WTC11 (cell line): ENCODE measurements around the gene MEOX2. TPM values are rescaled to one million over a fixed set of nuclear protein-coding genes. Genes with fewer than 3 reads are reported as not detected.

ENCODE experiments used
- ATAC-seq: fragments of 200-7000 bp; cut with Tn5 transposase; 2 replicates; pipeline ENCODE4 v1.10.0; 2021; ENCODE audit warnings: mild to moderate bottlenecking, moderate library complexity
- CTCF ChIA-PET: fragments of 300-600 bp; sonication (Branson Sonifier 250); formaldehyde crosslinking; loops from one replicate; lab custom pipeline; 2021; ENCODE audit warnings: antibody characterized with exemption; lab: Charles Lee
- POLR2A ChIA-PET: fragments of 350-600 bp; sonication (Branson Sonifier 250); formaldehyde crosslinking; loops from one replicate; lab custom pipeline; 2021; ENCODE audit warnings: antibody characterized with exemption; lab: Charles Lee
- DNase-seq: peaks from one replicate; pipeline ENCODE4 v3.0.0; 2021; ENCODE audit warnings: low spot score
- H3K27ac Mint-ChIP-seq: 2 replicates; pipeline ENCODE4 v1.8.0; 2021; ENCODE audit warnings: mixed read lengths
- H3K27me3 Mint-ChIP-seq: 2 replicates; pipeline ENCODE4 v1.8.0; 2021; ENCODE audit warnings: low read depth, mild to moderate bottlenecking, moderate library complexity, mixed read lengths
- H3K36me3 Mint-ChIP-seq: 2 replicates; pipeline ENCODE4 v1.8.0; 2021; ENCODE audit warnings: mixed read lengths
- H3K4me1 Mint-ChIP-seq: 2 replicates; pipeline ENCODE4 v1.8.0; 2022; ENCODE audit warnings: mixed read lengths
- H3K4me3 Mint-ChIP-seq: 2 replicates; pipeline ENCODE4 v1.8.0; 2021; ENCODE audit warnings: mild to moderate bottlenecking, moderate library complexity, mixed read lengths
- H3K9me3 Mint-ChIP-seq: 2 replicates; pipeline ENCODE4 v1.8.0; 2021; ENCODE audit warnings: mixed read lengths
- AFF4 ChIP-seq: sonication (generic); formaldehyde crosslinking; IDR thresholded peaks from 2 replicates; pipeline ENCODE4 v1.8.1; 2023; ENCODE audit warnings: mild to moderate bottlenecking, missing genetic modification reagents, borderline replicate concordance
- ATF1 ChIP-seq: sonication (generic); formaldehyde crosslinking; IDR thresholded peaks from 2 replicates; pipeline ENCODE4 v1.8.1; 2023; ENCODE audit warnings: mild to moderate bottlenecking, moderate library complexity, missing genetic modification reagents
- ESRRA ChIP-seq: sonication (generic); formaldehyde crosslinking; IDR thresholded peaks from 2 replicates; pipeline ENCODE4 v1.8.1; 2022; ENCODE audit warnings: mild to moderate bottlenecking, missing genetic modification reagents, borderline replicate concordance
- ETV6 ChIP-seq: sonication (generic); formaldehyde crosslinking; IDR thresholded peaks from 2 replicates; pipeline ENCODE4 v1.8.1; 2022; ENCODE audit warnings: mild to moderate bottlenecking, missing genetic modification reagents
- FOXK1 ChIP-seq: sonication (generic); formaldehyde crosslinking; IDR thresholded peaks from 2 replicates; pipeline ENCODE4 v1.8.0; 2022; ENCODE audit warnings: mild to moderate bottlenecking, moderate library complexity, missing genetic modification reagents
- JUN ChIP-seq: sonication (generic); formaldehyde crosslinking; IDR thresholded peaks from 2 replicates; pipeline ENCODE4 v1.8.0; 2023; ENCODE audit warnings: mild to moderate bottlenecking, missing genetic modification reagents
- OVOL2 ChIP-seq: fragments of 250-450 bp; sonication (Bioruptor Pico); IDR thresholded peaks from 2 replicates; pipeline ENCODE4 v1.9.0; 2021; ENCODE audit warnings: mild to moderate bottlenecking, borderline replicate concordance
- RORB ChIP-seq: fragments of 250-450 bp; sonication (Bioruptor Pico); IDR thresholded peaks from 2 replicates; pipeline ENCODE4 v1.9.0; 2021; ENCODE audit warnings: mild to moderate bottlenecking
- TEAD1 ChIP-seq: sonication (generic); formaldehyde crosslinking; IDR thresholded peaks from 2 replicates; pipeline ENCODE4 v1.8.0; 2022; ENCODE audit warnings: mild to moderate bottlenecking, missing genetic modification reagents
- ZNF263 ChIP-seq: sonication (generic); formaldehyde crosslinking; IDR thresholded peaks from 2 replicates; pipeline ENCODE4 v1.8.1; 2022; ENCODE audit warnings: low read depth, mild to moderate bottlenecking, moderate library complexity, missing genetic modification reagents
- ZNF317 ChIP-seq: sonication (generic); formaldehyde crosslinking; IDR thresholded peaks from 2 replicates; pipeline ENCODE4 v1.8.1; 2023; ENCODE audit warnings: low read depth, mild to moderate bottlenecking, moderate library complexity, missing genetic modification reagents, borderline replicate concordance
- total RNA-seq: library from RNA; stranded (reverse); gene quantifications from 3 replicates; pipeline ENCODE4 v1.2.3, GENCODE V29; 2021
- TF ChIP-seq, protein P1 (sequence below): sonication (generic); formaldehyde crosslinking; IDR thresholded peaks from 2 replicates; pipeline ENCODE4 v1.8.0; 2022; ENCODE audit warnings: mild to moderate bottlenecking, missing genetic modification reagents
- TF ChIP-seq, protein P2 (sequence below): sonication (generic); formaldehyde crosslinking; IDR thresholded peaks from 2 replicates; pipeline ENCODE4 v1.8.0; 2022; ENCODE audit warnings: mild to moderate bottlenecking, missing genetic modification reagents
- TF ChIP-seq, protein P3 (sequence below): sonication (generic); formaldehyde crosslinking; IDR thresholded peaks from 2 replicates; pipeline ENCODE4 v1.8.1; 2023; ENCODE audit warnings: mild to moderate bottlenecking, missing genetic modification reagents
- TF ChIP-seq, protein P4 (sequence below): sonication (generic); formaldehyde crosslinking; conservative IDR thresholded peaks from 2 replicates; pipeline ENCODE4 v1.8.1; 2023; ENCODE audit warnings: mild to moderate bottlenecking, low read depth, missing genetic modification reagents, moderate library complexity

Gene MEOX2
- total RNA-seq, 1 experiment from 2014 or later, result 0.07 TPM

- no peak for TF ChIP-seq JUN (CRISPR knock-in tag)
- TF ChIP-seq, all 79 proteins: peak for 0
These were observed 1.8 kb upstream of the MEOX2 start (continued) for GRCh38 chr7:15688279-15688626.

- Mint-ChIP-seq H3K4me3 (peak overlapping the region; percentile 81), H3K27me3 (peaks cover 53% of the 10 kb centered on the region), H3K9me3 (no peaks in the 10 kb centered on the region), H3K36me3 (no peaks in the 10 kb centered on the region), H3K27ac (no peak overlapping the region), H3K4me1 (peaks cover 45% of the 10 kb centered on the region)
- CTCF ChIA-PET, result interaction anchor here (0.9 to 3.1 kb wide), 5 partner anchors 9 to 36 kb away, joined by 3 to 21 read pairs (median 3); no protein-coding TSS in a partner anchor
- ATAC-seq (peak; percentile 14; the same call in 1 of the 2 replicates), DNase-seq (peak; percentile 26)
- POLR2A ChIA-PET, result interaction anchor here (0.6 to 0.7 kb wide), 2 partner anchors 73 to 147 kb away, joined by 3 to 4 read pairs; no protein-coding TSS in a partner anchor
- no peak for TF ChIP-seq ZNF263
- TF ChIP-seq RORB (CRISPR knock-in tag), result no peak
- TF ChIP-seq ESRRA (CRISPR knock-in tag), result no peak
- TF ChIP-seq ZNF317 (CRISPR knock-in tag), result no peak
These were observed 1.2 kb upstream of the MEOX2 start for GRCh38 chr7:15687546-15688278.

- CTCF ChIA-PET, result interaction anchor here (0.6 to 3.1 kb wide), 5 partner anchors 8 to 618 kb away, joined by 3 to 21 read pairs (median 3); no protein-coding TSS in a partner anchor
- POLR2A ChIA-PET, result no interaction called here
- Mint-ChIP-seq H3K27me3 (peaks cover 53% of the 10 kb centered on the region), H3K4me1 (peaks cover 45% of the 10 kb centered on the region), H3K4me3 (peak overlapping the region; percentile 81), H3K36me3 (no peaks in the 10 kb centered on the region), H3K9me3 (no peaks in the 10 kb centered on the region), H3K27ac (no peak overlapping the region)
- DNase-seq, result peak; percentile 19
- TF ChIP-seq ETV6 (CRISPR knock-in tag), result 0 out of 2 replicates have a peak, but pooled peaks have one; percentile 11
- TF ChIP-seq FOXK1, result 0 out of 2 replicates have a peak, but pooled peaks have one; percentile 0
- 0 out of 2 replicates have a peak, but pooled peaks have one; percentile 7 for TF ChIP-seq TEAD1
- no peak for TF ChIP-seq ATF1 (CRISPR knock-in tag)
- TF ChIP-seq, protein P1, sequence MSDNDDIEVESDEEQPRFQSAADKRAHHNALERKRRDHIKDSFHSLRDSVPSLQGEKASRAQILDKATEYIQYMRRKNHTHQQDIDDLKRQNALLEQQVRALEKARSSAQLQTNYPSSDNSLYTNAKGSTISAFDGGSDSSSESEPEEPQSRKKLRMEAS (CRISPR knock-in tag), result peak; percentile 32; the same call in 1 of the 2 replicates
- TF ChIP-seq, protein P2, sequence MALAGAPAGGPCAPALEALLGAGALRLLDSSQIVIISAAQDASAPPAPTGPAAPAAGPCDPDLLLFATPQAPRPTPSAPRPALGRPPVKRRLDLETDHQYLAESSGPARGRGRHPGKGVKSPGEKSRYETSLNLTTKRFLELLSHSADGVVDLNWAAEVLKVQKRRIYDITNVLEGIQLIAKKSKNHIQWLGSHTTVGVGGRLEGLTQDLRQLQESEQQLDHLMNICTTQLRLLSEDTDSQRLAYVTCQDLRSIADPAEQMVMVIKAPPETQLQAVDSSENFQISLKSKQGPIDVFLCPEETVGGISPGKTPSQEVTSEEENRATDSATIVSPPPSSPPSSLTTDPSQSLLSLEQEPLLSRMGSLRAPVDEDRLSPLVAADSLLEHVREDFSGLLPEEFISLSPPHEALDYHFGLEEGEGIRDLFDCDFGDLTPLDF (CRISPR knock-in tag), result peak; percentile 6; the same call in 1 of the 2 replicates
- TF ChIP-seq, protein P3, sequence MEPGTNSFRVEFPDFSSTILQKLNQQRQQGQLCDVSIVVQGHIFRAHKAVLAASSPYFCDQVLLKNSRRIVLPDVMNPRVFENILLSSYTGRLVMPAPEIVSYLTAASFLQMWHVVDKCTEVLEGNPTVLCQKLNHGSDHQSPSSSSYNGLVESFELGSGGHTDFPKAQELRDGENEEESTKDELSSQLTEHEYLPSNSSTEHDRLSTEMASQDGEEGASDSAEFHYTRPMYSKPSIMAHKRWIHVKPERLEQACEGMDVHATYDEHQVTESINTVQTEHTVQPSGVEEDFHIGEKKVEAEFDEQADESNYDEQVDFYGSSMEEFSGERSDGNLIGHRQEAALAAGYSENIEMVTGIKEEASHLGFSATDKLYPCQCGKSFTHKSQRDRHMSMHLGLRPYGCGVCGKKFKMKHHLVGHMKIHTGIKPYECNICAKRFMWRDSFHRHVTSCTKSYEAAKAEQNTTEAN (CRISPR knock-in tag), result 0 out of 2 replicates have a peak, but pooled peaks have one; percentile 5
- TF ChIP-seq, protein P4, sequence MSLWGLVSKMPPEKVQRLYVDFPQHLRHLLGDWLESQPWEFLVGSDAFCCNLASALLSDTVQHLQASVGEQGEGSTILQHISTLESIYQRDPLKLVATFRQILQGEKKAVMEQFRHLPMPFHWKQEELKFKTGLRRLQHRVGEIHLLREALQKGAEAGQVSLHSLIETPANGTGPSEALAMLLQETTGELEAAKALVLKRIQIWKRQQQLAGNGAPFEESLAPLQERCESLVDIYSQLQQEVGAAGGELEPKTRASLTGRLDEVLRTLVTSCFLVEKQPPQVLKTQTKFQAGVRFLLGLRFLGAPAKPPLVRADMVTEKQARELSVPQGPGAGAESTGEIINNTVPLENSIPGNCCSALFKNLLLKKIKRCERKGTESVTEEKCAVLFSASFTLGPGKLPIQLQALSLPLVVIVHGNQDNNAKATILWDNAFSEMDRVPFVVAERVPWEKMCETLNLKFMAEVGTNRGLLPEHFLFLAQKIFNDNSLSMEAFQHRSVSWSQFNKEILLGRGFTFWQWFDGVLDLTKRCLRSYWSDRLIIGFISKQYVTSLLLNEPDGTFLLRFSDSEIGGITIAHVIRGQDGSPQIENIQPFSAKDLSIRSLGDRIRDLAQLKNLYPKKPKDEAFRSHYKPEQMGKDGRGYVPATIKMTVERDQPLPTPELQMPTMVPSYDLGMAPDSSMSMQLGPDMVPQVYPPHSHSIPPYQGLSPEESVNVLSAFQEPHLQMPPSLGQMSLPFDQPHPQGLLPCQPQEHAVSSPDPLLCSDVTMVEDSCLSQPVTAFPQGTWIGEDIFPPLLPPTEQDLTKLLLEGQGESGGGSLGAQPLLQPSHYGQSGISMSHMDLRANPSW (CRISPR knock-in tag), result no peak
- no peak for TF ChIP-seq ZNF317 (CRISPR knock-in tag)
- 0 out of 2 replicates have a peak, but pooled peaks have one; percentile 39 for TF ChIP-seq AFF4 (CRISPR knock-in tag)
- no peak for TF ChIP-seq OVOL2 (CRISPR knock-in tag)
- ATAC-seq, result no peak
These were observed 568 bp upstream of the MEOX2 start for GRCh38 chr7:15686957-15687545.
